ENCODE results near the gene SCMH1.

DNA sequence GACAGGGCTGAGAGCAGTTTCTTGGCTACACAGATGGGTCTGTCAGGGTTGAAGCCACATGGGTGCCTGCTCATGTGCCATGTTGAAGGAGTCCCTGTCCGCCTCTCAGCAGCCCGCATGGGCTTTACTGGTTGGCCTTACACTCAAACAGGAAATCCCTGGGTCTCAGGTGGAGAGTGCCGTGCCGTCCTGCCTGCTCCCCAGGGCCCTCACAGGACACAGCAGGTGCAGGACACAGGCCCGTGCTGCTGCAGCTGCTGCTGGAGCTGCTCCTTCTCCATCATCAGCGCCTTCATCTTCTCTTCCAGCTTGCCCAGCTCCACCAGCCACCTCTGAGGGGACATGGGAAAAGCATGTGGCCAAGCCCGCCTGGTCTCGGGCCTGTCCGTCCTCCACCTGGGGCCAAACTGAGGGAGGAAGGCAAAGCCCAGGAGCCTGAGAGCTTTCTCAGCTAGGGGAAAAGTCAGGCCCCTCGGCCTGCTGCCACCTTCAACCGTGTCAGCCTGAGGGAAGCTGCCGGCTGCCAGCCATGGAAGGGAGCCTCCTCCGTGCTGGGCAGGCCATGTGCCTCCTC, 226.1 kb downstream of the SCMH1 start:
- TF ChIP-seq POLR2A (IDR thresholded peaks at IDR 0.05), result no peak
- TF ChIP-seq, protein P1, sequence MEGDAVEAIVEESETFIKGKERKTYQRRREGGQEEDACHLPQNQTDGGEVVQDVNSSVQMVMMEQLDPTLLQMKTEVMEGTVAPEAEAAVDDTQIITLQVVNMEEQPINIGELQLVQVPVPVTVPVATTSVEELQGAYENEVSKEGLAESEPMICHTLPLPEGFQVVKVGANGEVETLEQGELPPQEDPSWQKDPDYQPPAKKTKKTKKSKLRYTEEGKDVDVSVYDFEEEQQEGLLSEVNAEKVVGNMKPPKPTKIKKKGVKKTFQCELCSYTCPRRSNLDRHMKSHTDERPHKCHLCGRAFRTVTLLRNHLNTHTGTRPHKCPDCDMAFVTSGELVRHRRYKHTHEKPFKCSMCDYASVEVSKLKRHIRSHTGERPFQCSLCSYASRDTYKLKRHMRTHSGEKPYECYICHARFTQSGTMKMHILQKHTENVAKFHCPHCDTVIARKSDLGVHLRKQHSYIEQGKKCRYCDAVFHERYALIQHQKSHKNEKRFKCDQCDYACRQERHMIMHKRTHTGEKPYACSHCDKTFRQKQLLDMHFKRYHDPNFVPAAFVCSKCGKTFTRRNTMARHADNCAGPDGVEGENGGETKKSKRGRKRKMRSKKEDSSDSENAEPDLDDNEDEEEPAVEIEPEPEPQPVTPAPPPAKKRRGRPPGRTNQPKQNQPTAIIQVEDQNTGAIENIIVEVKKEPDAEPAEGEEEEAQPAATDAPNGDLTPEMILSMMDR (IDR thresholded peaks at IDR 0.05), result no peak
